Neuron (in vitro differentiated cells): ENCODE results near the gene DDHD1.

ENCODE experiments used
- H2AFZ ChIP-seq: one replicate; pipeline ENCODE4 v1.6.1; 2013; ENCODE audit warnings: low read depth, mild to moderate bottlenecking, inconsistent platforms, low read length, moderate library complexity
- H3K27me3 ChIP-seq: one replicate; pipeline ENCODE4 v1.6.1; 2013; ENCODE audit warnings: low read length; ENCODE audit not compliant: insufficient read depth
- H3K36me3 ChIP-seq: one replicate; pipeline ENCODE4 v1.6.1; 2013; ENCODE audit warnings: low read length; ENCODE audit not compliant: insufficient read depth
- H3K4me1 ChIP-seq: one replicate; pipeline ENCODE4 v1.6.1; 2013; ENCODE audit warnings: low read length; ENCODE audit not compliant: insufficient read depth
- H3K4me3 ChIP-seq: 2 replicates; pipeline ENCODE4 v1.5.1; 2013; ENCODE audit warnings: mild to moderate bottlenecking, low read length, moderate library complexity
- H3K9me3 ChIP-seq: one replicate; pipeline ENCODE4 v1.6.1; 2013; ENCODE audit warnings: low read length

Gene DDHD1

GRCh38 chr14:53048631-53049030 lies 104.5 kb downstream of the DDHD1 start:
- H3K36me3 ChIP-seq, result peaks cover 15% of the 10 kb centered on the region
- peaks cover 3% of the 10 kb centered on the region for H3K9me3 ChIP-seq
- no peaks in the 10 kb centered on the region for H3K4me1 ChIP-seq
- H3K27me3 ChIP-seq, result no peaks in the 10 kb centered on the region
- H3K4me3 ChIP-seq, result no peak overlapping the region
- H2AFZ ChIP-seq, result no peak overlapping the region

- no peak overlapping the region for H3K4me3 ChIP-seq
- H3K27me3 ChIP-seq, result no peaks in the 10 kb centered on the region
- peaks cover 3% of the 10 kb centered on the region for H3K9me3 ChIP-seq
- no peaks in the 10 kb centered on the region for H3K4me1 ChIP-seq
- H3K36me3 ChIP-seq, result peaks cover 14% of the 10 kb centered on the region
- no peak overlapping the region for H2AFZ ChIP-seq
These were observed 105.6 kb downstream of the DDHD1 start for GRCh38 chr14:53047307-53048069.

GRCh38 chr14:53044486-53044885 lies 108.6 kb downstream of the DDHD1 start:
- no peak overlapping the region for H3K4me3 ChIP-seq
- H3K27me3 ChIP-seq, result no peaks in the 10 kb centered on the region
- no peaks in the 10 kb centered on the region for H3K4me1 ChIP-seq
- peaks cover 16% of the 10 kb centered on the region for H3K36me3 ChIP-seq
- no peak overlapping the region for H2AFZ ChIP-seq
- peaks cover 3% of the 10 kb centered on the region for H3K9me3 ChIP-seq

- Histone ChIP-seq H3K4me3 (no peak overlapping the region), H3K4me1 (no peaks in the 10 kb centered on the region), H2AFZ (no peak overlapping the region), H3K36me3 (peaks cover 12% of the 10 kb centered on the region), H3K27me3 (no peaks in the 10 kb centered on the region), H3K9me3 (peaks cover 3% of the 10 kb centered on the region)
These were observed 110.0 kb downstream of the DDHD1 start for GRCh38 chr14:53043027-53043581.

- no peak overlapping the region for H3K4me3 ChIP-seq
- no peaks in the 10 kb centered on the region for H3K4me1 ChIP-seq
- peaks cover 3% of the 10 kb centered on the region for H3K9me3 ChIP-seq
- no peak overlapping the region for H2AFZ ChIP-seq
- no peaks in the 10 kb centered on the region for H3K27me3 ChIP-seq
- peaks cover 12% of the 10 kb centered on the region for H3K36me3 ChIP-seq
These were observed 110.6 kb downstream of the DDHD1 start for GRCh38 chr14:53042480-53042879.

- H3K27me3 ChIP-seq, result no peaks in the 10 kb centered on the region
- H2AFZ ChIP-seq, result no peak overlapping the region
- no peaks in the 10 kb centered on the region for H3K4me1 ChIP-seq
- H3K36me3 ChIP-seq, result peaks cover 18% of the 10 kb centered on the region
- H3K4me3 ChIP-seq, result no peak overlapping the region
- peaks cover 3% of the 10 kb centered on the region for H3K9me3 ChIP-seq
These were observed 112.1 kb downstream of the DDHD1 start for GRCh38 chr14:53041067-53041466.

DNA sequence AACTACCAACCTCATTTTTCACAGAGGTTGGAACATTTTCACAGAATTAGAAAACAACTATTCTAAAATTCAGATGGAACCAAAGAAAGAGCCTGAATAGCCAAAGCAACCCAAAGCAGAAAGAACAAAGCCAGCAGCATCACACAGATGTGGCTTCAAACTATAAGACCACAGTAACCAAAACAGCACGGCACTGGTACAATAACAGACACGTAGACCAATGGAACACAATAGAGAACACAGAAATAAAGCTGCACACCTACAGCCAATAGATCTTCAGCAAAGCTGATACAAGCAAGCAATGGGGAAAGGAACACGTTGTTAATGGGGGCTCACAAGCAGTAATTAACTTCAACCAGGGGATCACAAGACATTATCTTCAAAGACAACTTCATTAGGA lies 114.5 kb downstream of the DDHD1 start:
- no peaks in the 10 kb centered on the region for H3K27me3 ChIP-seq
- peaks cover 13% of the 10 kb centered on the region for H3K36me3 ChIP-seq
- H2AFZ ChIP-seq, result no peak overlapping the region
- no peak overlapping the region for H3K4me3 ChIP-seq
- no peaks in the 10 kb centered on the region for H3K4me1 ChIP-seq
- H3K9me3 ChIP-seq, result no peaks in the 10 kb centered on the region

DNA sequence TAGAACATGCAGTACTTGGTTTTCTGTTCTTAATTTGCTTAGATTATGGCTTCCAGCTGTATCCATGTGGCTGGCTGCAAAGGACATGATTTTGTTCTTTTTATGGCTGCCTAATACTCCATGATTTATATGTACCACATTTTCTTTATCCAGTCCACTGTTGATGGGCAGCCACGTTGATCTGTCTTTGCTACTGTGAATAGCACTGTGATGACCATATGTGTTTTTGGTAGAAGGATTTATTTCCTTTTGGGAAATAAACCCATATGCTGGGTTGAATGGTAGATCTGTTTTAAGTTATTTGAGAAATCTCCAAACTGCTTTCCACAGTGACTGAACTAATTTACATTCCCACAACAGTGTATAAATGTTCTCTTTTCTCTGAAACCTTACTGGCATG lies 116.1 kb downstream of the DDHD1 start:
- Histone ChIP-seq H2AFZ (no peak overlapping the region), H3K27me3 (no peaks in the 10 kb centered on the region), H3K36me3 (peaks cover 13% of the 10 kb centered on the region), H3K4me1 (no peaks in the 10 kb centered on the region), H3K9me3 (no peaks in the 10 kb centered on the region), H3K4me3 (no peak overlapping the region)

DNA sequence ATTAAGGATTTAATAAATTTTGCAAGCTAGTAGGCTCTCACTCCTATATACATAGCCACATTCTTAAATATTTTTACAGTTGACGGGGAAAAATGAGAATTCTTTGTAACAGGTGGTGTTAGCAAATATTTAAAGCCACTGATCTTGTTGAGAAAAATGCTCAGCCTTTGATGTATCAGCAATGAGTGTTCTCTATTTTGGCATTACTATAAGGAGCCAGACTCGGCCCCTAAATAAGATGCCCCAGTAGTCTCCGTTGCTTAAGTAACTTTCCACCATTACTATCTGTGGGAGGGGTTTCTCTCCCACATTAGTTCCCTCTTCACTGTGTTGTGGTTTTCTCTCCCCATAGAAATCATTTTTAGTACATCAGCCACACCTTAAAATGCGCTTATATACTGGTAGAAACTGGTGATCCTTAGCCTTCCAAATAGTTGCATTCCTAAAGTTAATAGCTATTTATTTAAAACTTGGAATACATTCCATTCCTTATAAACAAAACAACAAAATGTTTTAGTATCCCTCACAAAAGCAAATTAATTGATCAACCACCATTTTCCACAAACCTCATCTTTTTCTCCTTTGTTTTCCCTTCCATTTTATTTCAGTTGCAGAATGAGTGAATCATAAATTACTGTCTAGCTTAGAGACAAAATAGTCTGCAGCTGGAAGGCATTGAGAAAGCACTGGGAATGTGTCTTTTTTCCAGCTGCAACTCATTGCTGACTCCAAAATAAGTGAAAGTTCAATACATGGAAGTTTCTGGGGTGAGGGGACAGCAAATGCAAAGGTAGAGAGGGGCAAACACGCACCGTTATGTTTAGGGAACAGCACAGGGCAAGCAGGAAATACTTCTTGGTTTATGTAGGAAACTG lies 117.5 kb downstream of the DDHD1 start:
- Histone ChIP-seq H3K4me1 (no peaks in the 10 kb centered on the region), H3K4me3 (no peak overlapping the region)

GRCh38 chr14:53034688-53035230 lies 118.4 kb downstream of the DDHD1 start:
- Histone ChIP-seq H3K27me3 (no peaks in the 10 kb centered on the region), H3K4me1 (no peaks in the 10 kb centered on the region), H3K36me3 (peaks cover 7% of the 10 kb centered on the region), H3K4me3 (no peak overlapping the region), H2AFZ (no peak overlapping the region), H3K9me3 (no peaks in the 10 kb centered on the region)

More for the DNA sequence above, 117.5 kb downstream of the DDHD1 start:
- Histone ChIP-seq H3K9me3 (no peaks in the 10 kb centered on the region), H3K27me3 (no peaks in the 10 kb centered on the region), H2AFZ (no peak overlapping the region), H3K36me3 (peaks cover 9% of the 10 kb centered on the region)

DNA sequence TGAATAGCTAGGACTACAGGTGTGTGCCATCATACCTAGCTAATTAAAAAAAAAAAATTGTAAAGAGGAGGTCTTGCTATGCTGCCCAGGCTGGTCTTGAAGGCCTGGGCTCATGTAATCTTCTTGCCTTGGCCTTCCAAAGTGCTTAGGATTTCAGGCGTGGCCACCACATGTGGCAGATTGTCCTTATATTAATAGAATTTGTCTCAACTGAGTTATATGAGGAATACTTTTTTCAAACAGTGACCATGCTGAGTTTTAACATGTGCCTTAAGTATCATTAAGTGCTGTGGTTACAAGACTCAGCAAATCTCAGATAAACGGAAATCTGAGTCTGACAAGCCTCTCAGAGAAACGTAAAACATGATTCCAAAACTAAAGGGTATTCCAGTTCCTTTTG lies 119.1 kb downstream of the DDHD1 start:
- no peaks in the 10 kb centered on the region for H3K27me3 ChIP-seq
- H3K9me3 ChIP-seq, result no peaks in the 10 kb centered on the region
- no peak overlapping the region for H2AFZ ChIP-seq
- H3K4me3 ChIP-seq, result no peak overlapping the region
- no peaks in the 10 kb centered on the region for H3K4me1 ChIP-seq
- peaks cover 5% of the 10 kb centered on the region for H3K36me3 ChIP-seq

- Histone ChIP-seq H3K9me3 (no peaks in the 10 kb centered on the region), H3K36me3 (peaks cover 5% of the 10 kb centered on the region), H2AFZ (no peak overlapping the region), H3K4me1 (no peaks in the 10 kb centered on the region), H3K27me3 (no peaks in the 10 kb centered on the region), H3K4me3 (no peak overlapping the region)
These were observed 120.2 kb downstream of the DDHD1 start for GRCh38 chr14:53032838-53033390.
